ENCODE results near the gene DIP2B.

The DIP2B gene

DNA sequence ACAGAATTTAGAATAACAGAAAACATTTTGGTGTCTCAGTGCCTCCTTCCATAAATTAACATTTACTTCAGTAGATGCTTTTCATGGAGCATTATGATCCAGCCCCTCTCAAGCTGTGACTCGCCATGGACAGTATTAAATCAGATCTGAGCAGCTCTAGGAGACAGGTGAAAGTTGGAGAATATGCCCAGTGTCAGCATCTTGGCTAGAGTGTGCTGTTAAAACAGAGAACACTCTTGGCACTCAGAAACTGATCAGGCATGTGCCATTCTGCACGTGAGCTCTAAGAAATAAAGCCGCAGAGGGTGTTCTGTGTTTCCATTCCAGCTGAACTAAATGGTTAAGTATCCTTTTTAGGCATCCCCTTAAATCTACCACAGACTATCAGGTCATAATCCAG is 68.0 kb downstream of the DIP2B start:
- no peak for DNase-seq (ENCODE audit: low read depth in 2 of 2, low spot score in 1 of 2)

DNA sequence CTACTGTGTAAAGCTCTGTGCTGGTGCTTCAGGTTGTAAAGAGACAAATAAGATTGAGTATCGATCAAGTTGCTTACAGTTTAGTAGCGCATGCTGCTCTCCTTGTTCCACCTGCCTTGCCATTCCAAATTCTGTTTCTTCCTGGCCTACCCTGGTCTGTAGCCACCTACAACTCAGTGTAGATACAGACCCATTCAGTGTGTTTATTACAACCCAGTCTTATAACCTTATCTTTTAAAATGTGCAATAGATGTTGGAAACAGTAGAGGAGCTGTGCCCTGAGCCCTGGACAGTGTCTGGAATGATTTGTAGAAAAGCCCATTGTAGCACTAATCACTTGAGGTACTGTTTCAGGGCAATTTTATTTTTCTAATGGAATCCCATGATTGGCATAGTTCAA is 68.5 kb downstream of the DIP2B start:
- no peak for DNase-seq (ENCODE audit: low read depth in 2 of 2, low spot score in 1 of 2)

DNA sequence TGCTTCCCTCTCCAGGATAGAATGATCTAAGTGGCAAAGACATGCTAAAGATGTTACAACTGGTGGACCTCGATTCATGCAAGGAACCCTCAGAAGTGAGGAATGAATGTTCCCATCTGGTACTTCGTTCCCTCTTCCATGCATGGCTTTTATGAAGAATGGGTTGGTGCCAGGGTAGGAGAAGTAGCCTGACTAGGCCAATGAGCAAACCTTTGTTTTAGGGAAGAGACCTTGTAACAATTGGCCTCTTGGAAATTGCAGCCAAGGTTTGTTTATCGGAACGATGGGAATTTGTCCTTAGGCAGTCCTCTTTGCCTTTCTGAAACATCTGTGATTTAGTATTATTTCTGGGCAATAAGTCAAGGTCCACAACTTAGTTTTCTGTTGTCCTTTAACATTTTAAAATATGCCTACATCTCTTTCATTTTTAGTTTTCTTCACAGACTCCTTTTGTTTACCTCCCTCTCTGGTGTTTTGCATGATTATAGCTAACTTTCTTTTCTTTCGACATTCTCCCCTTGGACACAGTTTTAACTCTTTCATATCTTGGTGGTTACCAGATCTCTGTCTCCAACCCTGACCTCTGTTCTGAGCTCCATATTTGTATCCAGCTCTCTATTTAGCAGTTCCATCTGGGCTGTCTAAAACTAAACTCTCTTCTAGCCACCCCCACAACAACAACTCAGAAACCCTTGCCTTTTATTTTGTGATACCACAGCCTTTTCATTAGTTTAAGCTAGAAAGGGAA is 70.0 kb downstream of the DIP2B start:
- DNase-seq (ENCODE audit: low read depth in 2 of 2, low spot score in 1 of 2), result no peak

DNA sequence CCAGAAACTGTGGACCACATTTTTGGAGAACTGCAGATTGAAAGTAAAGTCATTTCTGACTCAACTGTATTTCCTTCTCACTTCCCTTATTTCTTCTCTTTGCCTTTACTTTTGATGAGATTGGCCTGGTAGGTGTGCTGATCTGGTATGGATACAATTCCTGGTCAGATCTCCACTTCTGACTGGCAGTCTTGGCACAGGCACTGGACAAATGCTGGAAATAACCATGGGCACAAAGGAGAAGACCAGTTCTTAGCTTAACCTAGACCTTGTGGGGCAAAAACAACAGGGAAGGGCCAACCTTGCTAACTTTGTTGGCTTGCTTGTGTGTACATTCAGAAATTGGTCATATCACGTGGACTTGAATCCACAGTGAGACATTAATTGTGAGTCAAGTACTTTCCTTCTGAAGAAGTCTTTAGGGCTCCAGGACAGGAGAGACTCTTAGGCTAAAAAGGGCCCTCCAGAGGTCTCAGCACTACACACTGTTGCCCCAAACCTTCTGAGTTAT is 75.0 kb downstream of the DIP2B start:
- no peak for DNase-seq (ENCODE audit: low read depth in 2 of 2, low spot score in 1 of 2)

DNA sequence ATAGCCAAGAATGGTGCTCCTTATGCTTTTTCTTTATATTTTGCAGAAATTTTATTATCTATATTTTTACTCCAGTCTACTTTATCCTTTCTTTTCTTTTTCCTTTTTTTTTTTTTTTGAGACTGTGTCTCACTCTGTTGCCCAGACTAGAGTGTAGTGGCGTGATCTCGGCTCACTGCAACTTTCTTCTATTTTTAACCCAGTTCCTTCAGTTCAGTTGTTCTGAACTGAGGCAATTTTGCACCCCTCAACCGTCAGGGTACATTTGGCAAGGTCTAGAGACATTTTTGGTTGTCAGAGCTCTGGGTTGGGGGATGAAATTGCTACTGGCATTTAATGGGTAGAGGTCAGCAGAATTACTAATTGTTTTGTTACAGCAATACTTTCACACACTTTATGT is 75.7 kb downstream of the DIP2B start:
- no peak for DNase-seq (ENCODE audit: low read depth in 2 of 2, low spot score in 1 of 2)

DNA sequence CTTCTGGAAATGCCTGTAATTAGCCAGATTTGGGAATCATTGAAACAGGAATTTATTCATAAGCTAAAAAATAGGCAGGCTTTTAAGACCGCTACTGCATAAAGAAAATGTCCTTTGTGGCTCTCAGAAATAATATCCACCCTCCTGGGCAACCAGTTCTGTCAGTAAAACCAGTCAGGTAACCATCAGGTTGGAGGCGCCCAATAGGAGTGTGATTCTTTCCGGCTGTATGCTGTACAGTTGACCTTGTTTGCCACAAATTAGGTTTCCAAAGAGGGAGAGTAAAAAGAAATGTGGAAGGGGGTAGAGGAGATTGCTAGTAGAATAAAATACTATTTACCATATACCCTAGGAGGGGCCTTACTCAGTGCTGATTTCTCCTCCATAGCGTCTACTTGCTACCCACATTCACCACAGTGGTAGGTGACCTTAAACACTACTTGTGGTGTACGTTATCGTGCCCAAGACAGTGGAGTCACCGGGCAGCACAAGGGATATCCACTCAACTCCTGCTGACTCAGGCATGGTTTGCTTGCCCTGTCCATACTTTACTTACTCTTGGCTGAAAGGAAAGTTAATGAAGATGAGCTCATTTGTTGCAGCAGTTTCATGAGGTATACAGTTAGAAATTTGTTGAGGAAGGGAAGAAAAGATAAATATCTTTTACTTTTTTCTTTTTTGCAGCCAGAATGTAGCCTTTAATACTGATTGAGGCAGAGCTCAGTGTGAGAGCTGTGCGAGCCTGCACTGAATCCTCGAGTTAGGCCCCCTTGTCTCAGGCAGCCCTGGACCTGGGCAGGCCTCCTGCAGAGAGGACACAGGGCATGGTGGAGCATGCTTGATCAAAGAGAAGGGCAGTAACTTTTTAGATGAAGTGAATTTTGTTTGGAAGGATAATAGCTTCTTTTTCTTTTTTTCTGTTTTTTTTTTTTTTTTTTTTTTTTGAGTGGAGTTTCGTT is 76.7 kb downstream of the DIP2B start:
- DNase-seq (ENCODE audit: low read depth in 2 of 2, low spot score in 1 of 2), result no peak

DNA sequence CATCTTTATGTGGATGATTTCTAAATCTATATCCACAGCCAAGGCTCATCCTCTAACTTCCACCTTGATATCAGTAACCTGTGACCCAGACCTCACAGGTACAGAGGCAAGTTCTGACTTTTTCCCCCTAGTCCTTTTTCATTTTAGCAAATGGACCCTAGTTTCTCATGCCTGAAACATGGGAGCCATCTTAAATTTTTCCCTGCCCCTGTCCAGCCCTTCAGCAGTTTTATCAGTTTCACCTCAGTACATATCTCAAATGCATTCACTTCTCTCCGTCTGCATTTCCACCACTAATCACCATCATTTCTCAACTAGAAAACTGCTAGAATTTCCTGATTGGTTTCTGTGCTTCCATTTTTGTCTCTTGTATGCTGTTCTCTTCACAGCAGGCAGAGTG is 79.3 kb downstream of the DIP2B start:
- DNase-seq (ENCODE audit: low read depth in 2 of 2, low spot score in 1 of 2), result no peak

DNA sequence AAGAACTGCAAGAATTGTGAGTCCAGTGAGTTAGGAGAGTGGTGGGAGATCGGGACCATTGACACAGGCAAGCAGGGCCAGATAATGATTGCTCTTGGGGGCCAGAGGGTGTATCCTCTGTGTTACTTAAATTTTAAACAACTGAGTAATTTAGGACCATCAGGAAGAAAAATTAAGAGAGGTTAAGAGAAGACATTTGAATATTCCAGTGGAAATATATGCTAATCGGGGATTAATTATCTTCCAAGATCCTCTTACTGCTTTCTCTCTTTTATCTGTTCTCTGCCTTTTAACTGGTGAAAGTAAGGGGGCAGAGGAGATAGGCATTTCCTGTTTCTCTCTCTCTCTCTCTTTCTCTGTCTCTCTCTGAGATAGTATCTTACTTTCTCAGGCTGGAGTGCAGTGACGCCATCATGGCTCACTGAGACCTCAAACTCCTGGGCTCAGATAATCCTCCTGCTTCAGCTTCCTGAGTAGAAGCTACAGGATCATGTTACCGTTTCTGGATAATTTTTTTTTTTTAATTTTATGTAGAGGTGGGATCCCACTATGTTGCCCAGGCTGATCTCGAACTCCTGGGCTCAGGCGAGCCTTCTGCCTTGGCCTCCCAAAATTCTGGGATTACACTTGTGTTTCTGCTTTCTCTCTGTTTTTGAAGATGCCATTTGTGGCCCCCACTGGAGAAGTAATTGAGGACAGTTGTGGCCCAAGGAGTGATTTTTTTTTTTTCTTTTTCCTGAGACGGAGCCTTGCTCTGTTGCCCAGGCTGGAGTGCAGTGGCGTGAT is 85.1 kb downstream of the DIP2B start:
- no peak for DNase-seq (ENCODE audit: low read depth in 2 of 2, low spot score in 1 of 2)

DNA sequence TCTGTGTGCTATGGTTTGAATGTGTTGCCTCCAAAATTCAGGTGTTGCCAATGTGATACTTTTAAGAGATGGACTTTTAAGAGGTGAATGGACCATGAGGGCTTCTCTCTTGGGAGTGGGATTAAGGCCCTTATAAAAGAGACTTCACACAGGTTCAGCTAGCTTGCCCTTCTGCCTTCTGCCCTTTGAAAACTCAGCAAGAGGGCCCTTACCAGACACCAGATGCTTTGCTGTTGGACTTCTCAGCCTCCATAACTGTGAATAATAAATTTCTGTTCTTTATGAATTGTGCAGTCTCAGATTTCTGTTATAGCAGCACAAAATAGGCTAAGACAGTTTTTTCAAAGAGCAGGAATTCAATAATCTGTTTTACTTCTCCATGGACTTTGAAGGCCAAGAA is 86.1 kb downstream of the DIP2B start:
- DNase-seq (ENCODE audit: low read depth in 2 of 2, low spot score in 1 of 2), result no peak

DNA sequence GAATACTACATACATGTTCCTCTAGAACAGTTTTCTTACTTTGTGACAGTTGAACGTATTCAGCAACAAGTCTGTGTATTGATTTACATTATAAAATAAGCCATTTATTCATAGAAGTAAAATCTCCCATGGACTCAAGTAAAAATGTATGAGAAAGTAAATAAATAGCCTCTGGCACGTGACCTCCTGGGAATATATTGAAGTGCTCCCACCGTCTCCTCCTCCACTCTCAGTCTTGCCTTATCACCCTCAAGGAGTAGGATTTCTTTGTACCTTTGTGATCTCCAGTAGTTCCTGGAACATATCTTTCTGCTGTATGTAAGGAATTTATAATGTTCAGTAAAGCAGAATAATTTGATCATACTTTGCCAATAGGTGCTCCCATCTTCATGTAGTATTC is 90.9 kb downstream of the DIP2B start:
- no peak for DNase-seq (ENCODE audit: low read depth in 2 of 2, low spot score in 1 of 2)

DNA sequence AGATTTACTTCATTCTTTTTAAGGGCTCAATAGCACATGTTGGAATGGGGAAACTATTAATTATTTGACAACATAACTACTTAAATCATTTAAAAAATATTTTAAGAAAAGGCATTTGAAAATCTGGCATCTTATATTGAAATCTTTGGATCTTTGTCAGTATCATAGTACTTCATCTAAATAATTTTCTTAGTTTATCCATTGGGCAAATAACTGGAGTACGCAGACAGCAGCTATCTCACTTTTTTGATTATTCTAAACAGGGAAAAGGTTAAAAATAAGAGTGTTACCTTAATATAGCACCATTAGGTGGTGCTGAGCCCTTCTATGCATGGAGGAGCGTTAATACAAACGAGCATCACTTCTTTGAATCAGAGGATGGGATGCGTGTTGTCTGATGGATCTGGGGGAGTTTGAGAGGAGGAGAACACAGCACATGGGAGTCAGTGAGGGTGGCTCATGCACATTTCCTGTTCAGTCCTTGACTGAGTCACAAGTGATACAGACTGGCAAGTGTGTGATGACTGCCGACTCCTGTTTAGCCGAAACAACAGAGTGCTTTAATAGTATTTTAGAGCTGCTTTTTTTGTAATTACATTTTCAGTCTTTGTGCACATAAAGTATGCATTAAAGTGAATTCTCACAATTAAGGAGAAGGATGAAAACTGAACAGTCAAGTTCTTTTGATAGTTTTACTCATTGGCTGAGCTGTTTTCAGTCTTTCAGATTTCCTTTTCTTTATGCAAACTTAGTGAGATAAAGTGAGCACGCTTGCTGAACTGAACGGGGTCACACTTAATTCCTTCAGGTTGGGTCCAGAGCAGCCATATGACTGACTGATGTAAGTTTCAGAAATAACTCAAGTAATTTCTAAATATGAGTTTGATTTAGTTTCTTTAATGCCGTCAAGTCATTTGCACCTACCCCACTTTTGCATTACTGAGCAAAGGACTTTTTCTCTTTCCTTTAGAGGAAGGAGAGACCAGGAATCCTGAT is 92.7 kb downstream of the DIP2B start:
- peak; percentile 9 to 16 for DNase-seq (ENCODE audit: low read depth in 2 of 2, low spot score in 1 of 2)

DNA sequence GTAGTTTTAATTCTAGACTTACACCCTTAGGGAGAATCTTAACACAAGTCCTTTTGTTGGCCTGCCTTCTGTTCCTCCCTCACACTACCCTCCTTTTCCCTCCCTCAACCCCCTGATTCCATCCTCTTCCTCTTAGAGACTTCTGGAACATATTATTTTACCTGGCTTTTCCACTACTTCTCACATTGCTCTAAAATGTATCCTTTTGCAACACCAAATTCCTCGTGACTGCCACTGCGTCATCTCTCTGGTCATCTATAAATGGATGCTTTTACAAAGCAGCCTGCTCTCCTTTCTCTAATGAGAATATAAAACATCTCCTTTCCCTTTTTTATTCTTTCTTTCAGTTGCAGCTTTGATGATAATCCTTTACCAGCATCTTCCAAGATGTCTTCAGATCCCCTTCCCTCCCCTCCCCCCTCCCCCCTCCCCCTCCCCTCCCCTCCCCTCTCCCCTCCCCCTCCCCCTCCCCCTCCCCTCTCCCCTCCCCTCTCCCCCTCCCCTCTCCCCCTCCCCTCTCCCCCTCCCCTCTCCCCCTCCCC is 93.6 kb downstream of the DIP2B start:
- no peak for DNase-seq (ENCODE audit: low read depth in 2 of 2, low spot score in 1 of 2)

DNA sequence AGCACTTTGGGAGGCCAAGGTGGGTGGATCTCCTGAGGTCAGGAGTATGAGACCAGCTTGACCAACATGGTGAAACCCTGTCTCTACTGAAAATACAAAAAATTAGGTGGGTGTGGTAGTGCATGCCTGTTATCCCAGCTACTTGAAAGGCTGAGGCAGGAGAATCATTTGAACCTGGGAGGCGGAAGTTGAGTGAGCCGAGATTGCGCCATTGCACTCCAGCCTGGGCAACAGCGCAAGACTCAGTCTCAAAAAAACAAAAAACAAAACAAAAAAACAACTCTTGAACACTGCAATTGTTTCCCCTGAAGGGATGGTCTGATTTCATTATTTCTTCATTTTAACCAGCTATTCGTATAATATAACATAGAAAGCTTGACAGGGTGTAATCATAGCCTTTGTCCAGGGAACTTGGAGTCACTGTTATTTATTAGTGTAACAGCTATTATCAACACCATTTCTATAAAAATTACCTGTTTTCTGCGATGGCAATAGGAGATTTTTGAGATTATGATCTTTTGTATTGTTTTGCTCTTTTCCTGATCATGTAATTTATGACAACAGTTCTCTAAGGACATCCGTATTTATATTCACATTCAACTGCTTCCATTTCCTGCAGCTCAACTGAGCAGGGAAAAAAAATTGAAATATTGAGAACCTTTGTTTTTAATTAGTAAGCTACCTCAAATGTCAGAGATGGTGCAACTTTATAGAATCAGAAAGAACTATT is 94.7 kb downstream of the DIP2B start:
- DNase-seq (ENCODE audit: low read depth in 2 of 2, low spot score in 1 of 2), result no peak

DNA sequence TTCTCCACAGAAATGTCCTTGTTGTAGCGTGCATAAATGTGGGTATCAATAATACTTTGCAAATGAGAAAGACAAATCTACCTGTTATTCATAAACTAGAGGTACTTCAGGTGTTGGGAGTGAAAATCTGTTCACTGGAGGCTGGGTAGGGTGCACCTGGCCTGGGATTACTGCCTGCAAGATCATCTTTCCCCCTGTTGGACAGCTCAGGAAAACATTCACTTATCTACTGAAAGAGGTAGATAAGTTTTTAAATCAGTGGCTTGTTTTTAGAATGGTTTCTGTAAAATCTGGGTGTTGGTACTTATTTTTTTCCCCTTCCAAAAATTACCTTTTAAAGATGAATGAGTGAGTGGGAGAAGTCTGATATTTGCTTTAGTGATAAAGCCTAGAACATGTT is 95.6 kb downstream of the DIP2B start:
- DNase-seq (ENCODE audit: low read depth in 2 of 2, low spot score in 1 of 2), result no peak

DNA sequence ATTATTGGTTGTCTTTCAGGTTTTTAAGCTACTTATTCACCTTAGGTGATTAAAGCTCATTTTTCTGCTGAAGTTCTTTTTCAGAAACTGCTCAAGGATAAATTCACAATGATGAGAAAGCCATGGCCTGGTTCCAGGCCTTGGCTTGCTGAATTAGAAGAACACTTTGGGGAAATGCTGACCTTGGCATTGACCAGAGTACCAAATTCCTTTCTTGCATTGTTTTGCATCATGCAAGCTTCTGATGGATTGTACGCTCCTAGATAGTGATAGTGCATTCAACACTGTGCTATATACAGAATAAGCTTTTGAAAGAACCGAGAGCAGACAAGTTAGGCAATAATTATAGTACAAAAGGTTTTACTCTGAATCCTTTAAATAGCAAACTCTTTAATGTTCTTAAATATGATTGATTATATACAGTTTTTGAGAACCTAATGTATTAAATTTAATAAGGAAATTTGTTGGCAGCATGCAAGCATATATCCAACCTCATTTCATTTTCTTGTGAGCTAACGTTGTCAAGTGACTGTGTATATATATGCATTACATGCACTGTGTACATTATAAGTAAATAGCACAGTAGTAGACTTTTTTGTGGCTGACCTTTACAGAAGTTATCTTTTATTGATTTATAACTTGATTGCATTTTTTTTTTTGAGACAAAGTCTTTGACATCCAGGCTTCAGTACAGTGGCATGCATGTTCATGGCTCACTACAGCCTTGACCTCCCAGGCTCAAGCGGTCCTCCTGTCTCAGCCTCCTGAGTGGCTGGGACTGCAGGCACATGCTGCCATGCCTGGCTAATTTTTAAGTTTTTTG is 99.2 kb downstream of the DIP2B start:
- no peak for DNase-seq (ENCODE audit: low read depth in 2 of 2, low spot score in 1 of 2)

DNA sequence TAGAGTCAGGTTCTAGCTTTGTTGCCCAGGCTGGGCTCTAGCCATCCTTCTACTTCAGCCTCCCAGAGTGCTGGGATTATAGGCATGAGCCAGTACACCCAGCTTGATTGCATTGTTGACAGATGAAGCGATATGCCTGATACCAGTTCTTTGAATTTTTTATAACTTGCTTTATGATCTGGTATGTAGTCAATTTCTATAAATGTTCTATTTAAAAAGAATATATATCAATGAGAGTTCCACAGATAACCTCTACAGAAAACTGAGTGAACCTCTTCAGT is 99.8 kb downstream of the DIP2B start:
- no peak for DNase-seq (ENCODE audit: low read depth in 2 of 2, low spot score in 1 of 2)

DNA sequence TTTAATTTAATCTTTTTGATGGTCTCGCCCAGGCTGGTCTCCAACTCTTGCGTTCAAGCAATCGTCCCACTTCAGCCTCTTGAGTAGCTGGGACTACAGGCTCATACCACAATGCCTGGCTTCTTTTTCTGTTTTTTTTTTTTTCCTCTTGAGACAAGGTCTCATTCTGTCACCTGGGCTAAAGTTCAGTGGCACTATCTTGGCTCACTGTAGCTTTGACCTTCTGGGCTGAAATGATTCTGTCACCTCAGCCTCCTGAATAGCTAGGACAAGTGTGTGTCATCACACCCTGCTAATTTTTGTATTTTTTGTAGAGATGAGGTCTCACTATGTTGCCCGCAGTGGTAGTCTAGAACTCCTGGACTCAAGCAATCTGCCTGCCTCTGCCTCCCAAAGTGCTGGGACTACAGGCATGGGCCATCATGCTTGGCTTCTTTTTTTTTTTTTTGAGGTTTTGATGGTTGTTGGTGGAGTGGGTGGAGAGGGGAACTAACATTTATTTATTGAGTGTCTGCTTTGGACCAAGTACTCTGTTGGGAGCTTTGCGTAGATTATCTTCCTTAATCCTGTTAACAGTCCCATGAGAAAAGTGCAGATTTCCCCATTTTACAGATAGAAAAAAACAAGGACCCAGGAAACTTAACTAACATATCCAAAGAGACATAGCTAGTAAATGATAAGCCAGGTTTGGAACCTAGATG is 102.0 kb downstream of the DIP2B start:
- no peak for DNase-seq (ENCODE audit: low read depth in 2 of 2, low spot score in 1 of 2)

DNA sequence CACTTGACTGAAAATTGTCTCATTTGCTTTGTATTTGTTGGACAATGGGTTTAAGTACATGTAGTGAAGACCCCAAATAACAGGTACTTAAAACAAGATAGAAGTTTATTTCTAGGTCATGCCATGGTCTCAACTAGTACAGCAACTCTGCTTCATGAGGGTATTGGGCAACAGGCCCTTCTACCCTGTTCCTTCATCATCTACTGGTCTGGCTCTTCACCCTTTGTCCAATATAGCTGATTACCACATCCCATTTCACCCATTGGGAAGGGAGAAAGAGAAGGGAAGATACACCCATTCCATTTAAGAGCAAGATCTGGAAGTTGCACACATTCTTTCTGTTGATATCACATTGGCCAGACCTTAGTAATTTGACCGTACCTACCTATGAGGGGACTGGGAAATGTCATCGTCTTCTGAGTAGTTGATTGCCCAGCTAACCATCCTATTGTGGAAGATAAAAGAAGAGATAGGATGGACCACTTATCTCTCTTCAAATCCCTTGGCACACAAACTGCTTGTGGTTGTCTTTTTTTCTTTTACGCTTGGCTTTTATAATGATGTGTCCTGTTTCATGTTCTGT is 104.6 kb downstream of the DIP2B start:
- DNase-seq (ENCODE audit: low read depth in 2 of 2, low spot score in 1 of 2), result no peak
